OCI-LY7 (cell line): ENCODE results near the gene CYB5A. TPM values are rescaled to one million over a fixed set of nuclear protein-coding genes. Genes with fewer than 3 reads are reported as not detected.

Source experiments
- BruUV-seq: library from RNA; stranded (reverse); fragments of 400-500 nt; replicated peaks from 2 replicates; lab custom pipeline; 2021; lab: Mats Ljungman, UMichigan
- CTCF ChIA-PET: fragments of 300-600 bp; sonication (Branson Sonifier 250); formaldehyde crosslinking; loops from one replicate; lab custom pipeline; 2022; ENCODE audit warnings: antibody characterized with exemption; ENCODE audit not compliant: unreplicated experiment; lab: Charles Lee
- POLR2A ChIA-PET: fragments of 300-600 bp; sonication (Branson Sonifier 250); formaldehyde crosslinking; loops from one replicate; lab custom pipeline; 2022; ENCODE audit warnings: antibody characterized with exemption; lab: Charles Lee
- DNase-seq: peaks from one replicate; pipeline ENCODE4 v3.0.0-alpha.2; 2015; ENCODE audit warnings: low spot score
- H2AFZ ChIP-seq: fragments of 200-600 bp; sonication (generic), shearing (Covaris generic); 2 replicates; pipeline ENCODE4 v1.6.1; 2014; ENCODE audit warnings: mild to moderate bottlenecking, antibody characterized with exemption, low read length, moderate library complexity
- H3K27ac ChIP-seq: fragments of 200-600 bp; sonication (generic); 2 replicates; pipeline ENCODE4 v1.5.1; 2014; ENCODE audit warnings: mixed run types, low read depth, mild to moderate bottlenecking, moderate library complexity, low read length, inconsistent platforms; ENCODE audit not compliant: poor library complexity, severe bottlenecking
- H3K36me3 ChIP-seq: fragments of 200-600 bp; sonication (generic); 2 replicates; pipeline ENCODE4 v1.6.1; 2014; ENCODE audit warnings: mild to moderate bottlenecking, antibody characterized with exemption, low read length, moderate library complexity, mixed read lengths; ENCODE audit not compliant: insufficient read depth
- H3K4me1 ChIP-seq: fragments of 200-600 bp; sonication (generic); 2 replicates; pipeline ENCODE4 v1.5.1; 2014; ENCODE audit warnings: mild to moderate bottlenecking, low read length; ENCODE audit not compliant: insufficient read depth, poor library complexity, severe bottlenecking
- H3K4me2 ChIP-seq: fragments of 200-600 bp; sonication (generic); 2 replicates; pipeline ENCODE4 v1.6.1; 2014; ENCODE audit warnings: mild to moderate bottlenecking, low read length
- H3K4me3 ChIP-seq: fragments of 200-600 bp; sonication (generic); 2 replicates; pipeline ENCODE4 v1.5.1; 2014; ENCODE audit warnings: mild to moderate bottlenecking, low read depth, low read length; ENCODE audit not compliant: poor library complexity, severe bottlenecking
- H3K79me2 ChIP-seq: fragments of 200-600 bp; sonication (generic); 2 replicates; pipeline ENCODE4 v1.6.1; 2016; ENCODE audit warnings: low read depth, mild to moderate bottlenecking, low read length, moderate library complexity, mixed read lengths; ENCODE audit not compliant: insufficient read depth
- H3K9me2 ChIP-seq: fragments of 200-600 bp; sonication (generic); 2 replicates; pipeline ENCODE4 v1.6.1; 2016; ENCODE audit warnings: mild to moderate bottlenecking, low read length, mixed read lengths; ENCODE audit not compliant: insufficient read depth
- H3K9me3 ChIP-seq: fragments of 200-600 bp; sonication (generic); 2 replicates; pipeline ENCODE4 v1.6.1; 2014; ENCODE audit warnings: mild to moderate bottlenecking, mixed run types, low read length, mixed read lengths
- H4K20me1 ChIP-seq: fragments of 200-600 bp; sonication (generic); 2 replicates; pipeline ENCODE4 v1.6.1; 2014; ENCODE audit warnings: mild to moderate bottlenecking, antibody characterized with exemption, low read length, moderate library complexity, mixed read lengths; ENCODE audit not compliant: insufficient read depth
- CTCF ChIP-seq: fragments of 200-600 bp; sonication (generic); conservative IDR thresholded peaks from 2 replicates; pipeline ENCODE4 v1.5.1; 2014; ENCODE audit warnings: mild to moderate bottlenecking, antibody characterized with exemption, low read length, moderate library complexity, mixed read lengths
- EZH2phosphoT487 ChIP-seq: fragments of 200-600 bp; sonication (generic); IDR thresholded peaks from 2 replicates; pipeline ENCODE4 v1.6.1; 2018; ENCODE audit warnings: low read depth, borderline replicate concordance, mild to moderate bottlenecking, mixed run types, antibody characterized with exemption, low read length, moderate library complexity, mixed read lengths
- intact Hi-C: fragments of 100-400 bp; cut with micrococcal nuclease; formaldehyde crosslinking; loops from one replicate; pipeline ENCODE4 v1.10.0; 2022; ENCODE audit not compliant: unreplicated experiment
- total RNA-seq, 2 experiments: library from RNA; depleted of rRNA in 1 of 2; stranded (reverse); fragments of >200 nt in 1 of 2; shearing (Covaris generic) in 1 of 2; gene quantifications; 2 replicates each; pipeline ENCODE4 v1.2.3, GENCODE V29; 2014 to 2022

The CYB5A gene
- total RNA-seq, 2 experiments from 2014 or later, result not detected

- no peak overlapping the region for H3K27ac ChIP-seq
- no peaks in the 10 kb centered on the region for H3K4me1 ChIP-seq
- ChIA-PET POLR2A (no interaction called here), CTCF (no interaction called here)
- no peaks in the 10 kb centered on the region for H3K79me2 ChIP-seq
- BruUV-seq, result no TSS peak
- TF ChIP-seq CTCF (no peak), EZH2phosphoT487 (no peak)
- no peaks in the 10 kb centered on the region for H4K20me1 ChIP-seq
- H2AFZ ChIP-seq, result no peak overlapping the region
- intact Hi-C loops, result no loop called here
- no peak overlapping the region for H3K4me2 ChIP-seq
- no peaks in the 10 kb centered on the region for H3K9me2 ChIP-seq
- no peak for DNase-seq
- no peaks in the 10 kb centered on the region for H3K9me3 ChIP-seq
- no peaks in the 10 kb centered on the region for H3K36me3 ChIP-seq
- no peak overlapping the region for H3K4me3 ChIP-seq
Measured at GRCh38 chr18:74249181-74249968, 42.4 kb downstream of the CYB5A start.

- Histone ChIP-seq H2AFZ (no peak overlapping the region), H3K4me2 (no peak overlapping the region), H3K9me3 (no peaks in the 10 kb centered on the region), H3K79me2 (no peaks in the 10 kb centered on the region), H3K27ac (no peak overlapping the region), H3K36me3 (no peaks in the 10 kb centered on the region), H3K4me1 (no peaks in the 10 kb centered on the region), H3K4me3 (no peak overlapping the region), H4K20me1 (no peaks in the 10 kb centered on the region), H3K9me2 (no peaks in the 10 kb centered on the region)
- no TSS peak for BruUV-seq
- ChIA-PET CTCF (no interaction called here), POLR2A (no interaction called here)
- no peak for TF ChIP-seq CTCF
- no peak for TF ChIP-seq EZH2phosphoT487
- no peak for DNase-seq
- intact Hi-C loops, result no loop called here
Measured at GRCh38 chr18:74248595-74248994, 43.2 kb downstream of the CYB5A start.

- Histone ChIP-seq H3K79me2 (no peaks in the 10 kb centered on the region), H3K36me3 (no peaks in the 10 kb centered on the region), H3K4me3 (no peak overlapping the region), H3K27ac (no peak overlapping the region), H3K9me3 (no peaks in the 10 kb centered on the region), H3K4me2 (no peak overlapping the region), H3K4me1 (no peaks in the 10 kb centered on the region), H4K20me1 (no peaks in the 10 kb centered on the region), H3K9me2 (no peaks in the 10 kb centered on the region), H2AFZ (no peak overlapping the region)
- TF ChIP-seq EZH2phosphoT487 (no peak), CTCF (no peak)
- intact Hi-C loops, result no loop called here
- ChIA-PET POLR2A (no interaction called here), CTCF (no interaction called here)
- no peak for DNase-seq
- no TSS peak for BruUV-seq
Measured at GRCh38 chr18:74248189-74248588, 43.6 kb downstream of the CYB5A start.
